Endothelial cell of umbilical vein (primary cell): Measurements from ENCODE around the gene HDAC1. TPM values are rescaled to one million over a fixed set of nuclear protein-coding genes. Genes with fewer than 3 reads are reported as not detected.
"Not testable (repeated sequence)": the region's sequence is repeated elsewhere in the genome, so short reads cannot be mapped to it uniquely, and the experiment has no call there.

Source experiments
- BruUV-seq: library from RNA; stranded (reverse); fragments of 400-500 nt; replicated peaks from 2 replicates; lab custom pipeline; 2021; lab: Mats Ljungman, UMichigan
- CTCF ChIA-PET: fragments of 300-600, 350-600 bp; sonication (Branson Sonifier 250); formaldehyde crosslinking; loops from one replicate; lab custom pipeline; 2021; ENCODE audit warnings: antibody characterized with exemption, inconsistent platforms; lab: Charles Lee
- POLR2A ChIA-PET: fragments of 300-600, 350-600 bp; sonication (Branson Sonifier 250); formaldehyde crosslinking; loops from one replicate; lab custom pipeline; 2021; ENCODE audit warnings: antibody characterized with exemption, inconsistent platforms; lab: Charles Lee
- DNase-seq: peaks from one replicate; pipeline ENCODE4 v3.0.0-alpha.2; 2011; ENCODE audit warnings: low read depth, low spot score
- FAIRE-seq: peaks from 2 replicates; lab custom pipeline; 2011; peaks lifted over from hg19 to GRCh38; lab: Jason Lieb, UNC
- H2AFZ ChIP-seq: 2 replicates; pipeline ENCODE4 v1.6.0; 2012; ENCODE audit warnings: low read depth, low read length, control low read depth, inconsistent platforms
- H3K27ac ChIP-seq: 2 replicates; pipeline ENCODE4 v1.5.1; 2011; ENCODE audit warnings: low read depth, mild to moderate bottlenecking, control low read depth, low read length, moderate library complexity; ENCODE audit not compliant: insufficient read depth
- H3K27me3 ChIP-seq, 2 experiments: 2 replicates each; pipeline versions ENCODE4 v1.6.0 to v1.6.1; 2011; ENCODE audit warnings: low read length in 2 of 2, mixed read lengths in 1 of 2; ENCODE audit not compliant: control insufficient read depth in 2 of 2, insufficient read depth in 2 of 2
- H3K36me3 ChIP-seq, 2 experiments: 2 replicates in 1 of 2; 3 replicates in 1 of 2; pipeline ENCODE4 v1.5.1; 2011; ENCODE audit warnings: low read length in 2 of 2, mild to moderate bottlenecking in 1 of 2, moderate library complexity in 1 of 2; ENCODE audit not compliant: control insufficient read depth in 2 of 2, insufficient read depth in 2 of 2; ENCODE audit errors: extremely low read depth in 1 of 2
- H3K4me1 ChIP-seq: 3 replicates; pipeline ENCODE4 v1.5.1; 2011; ENCODE audit warnings: mild to moderate bottlenecking, low read length; ENCODE audit not compliant: control insufficient read depth, insufficient read depth; ENCODE audit errors: extremely low read depth
- H3K4me2 ChIP-seq: 2 replicates; pipeline ENCODE4 v1.6.1; 2011; ENCODE audit warnings: low read length, control low read depth, mixed read lengths; ENCODE audit not compliant: insufficient read depth
- H3K4me3 ChIP-seq, 3 experiments: fragments of 200-600 bp in 1 of 3; sonication (generic), shearing (Covaris generic) in 1 of 3; replicated peaks in 1 of 3; 2 replicates each; pipeline ENCODE4 v1.5.1; 2011 to 2016; ENCODE audit warnings: control low read depth in 3 of 3, low read length in 3 of 3, mild to moderate bottlenecking in 2 of 3, inconsistent platforms in 1 of 3, low read depth in 1 of 3, moderate library complexity in 1 of 3; ENCODE audit not compliant: insufficient read depth in 1 of 3
- H3K79me2 ChIP-seq: 2 replicates; pipeline ENCODE4 v1.6.0; 2012; ENCODE audit warnings: low read length, inconsistent platforms; ENCODE audit not compliant: control insufficient read depth, insufficient read depth
- H3K9ac ChIP-seq: replicated peaks from 2 replicates; pipeline ENCODE3; 2011; ENCODE audit warnings: low read length, control low read depth; ENCODE audit not compliant: insufficient read depth; ENCODE audit errors: extremely low read depth
- H3K9me1 ChIP-seq: replicated peaks from 3 replicates; pipeline ENCODE4 v1.6.0; 2011; ENCODE audit warnings: mild to moderate bottlenecking, low read length; ENCODE audit not compliant: control insufficient read depth, insufficient read depth; ENCODE audit errors: extremely low read depth
- H3K9me3 ChIP-seq: replicated peaks from 2 replicates; pipeline ENCODE4 v1.5.1; 2012; ENCODE audit warnings: low read length, inconsistent platforms; ENCODE audit not compliant: control insufficient read depth, insufficient read depth
- H4K20me1 ChIP-seq: replicated peaks from 2 replicates; pipeline ENCODE3; 2011; ENCODE audit warnings: mild to moderate bottlenecking, low read length; ENCODE audit not compliant: control insufficient read depth, insufficient read depth; ENCODE audit errors: extremely low read depth
- CTCF ChIP-seq, 2 donors: IDR thresholded peaks; 1 replicate in 1 of 2; 2 replicates in 1 of 2; pipeline ENCODE4 v1.5.1; 2011; ENCODE audit warnings: low read length in 2 of 2, mild to moderate bottlenecking in 2 of 2, moderate library complexity in 2 of 2, control low read depth in 1 of 2, inconsistent platforms in 1 of 2, low read depth in 1 of 2; ENCODE audit not compliant: insufficient read depth in 1 of 2; ENCODE audit errors: extremely low read depth in 1 of 2
- EZH2 ChIP-seq: IDR thresholded peaks from 2 replicates; pipeline ENCODE4 v1.6.1; 2012; ENCODE audit warnings: borderline replicate concordance, low read depth, mild to moderate bottlenecking, moderate library complexity, low read length, inconsistent platforms; ENCODE audit not compliant: severe bottlenecking
- FOS ChIP-seq: IDR thresholded peaks from 2 replicates; pipeline ENCODE4 v1.6.1; 2011; ENCODE audit warnings: mild to moderate bottlenecking, low read length, moderate library complexity, borderline replicate concordance; ENCODE audit not compliant: insufficient read depth
- GATA2 ChIP-seq: IDR thresholded peaks from 2 replicates; pipeline ENCODE4 v1.7.0; 2011; ENCODE audit warnings: low read depth, mild to moderate bottlenecking, moderate library complexity, mixed read lengths, low read length; ENCODE audit not compliant: insufficient read length, insufficient read depth
- JUN ChIP-seq: IDR thresholded peaks from 2 replicates; pipeline ENCODE4 v1.6.1; 2011; ENCODE audit warnings: borderline replicate concordance, low read depth; ENCODE audit not compliant: insufficient read length, insufficient read depth
- MYC ChIP-seq: IDR thresholded peaks from one replicate; pipeline ENCODE4 v1.6.1; 2011; ENCODE audit warnings: mild to moderate bottlenecking, low read depth, low read length
- POLR2AphosphoS5 ChIP-seq: IDR thresholded peaks from 2 replicates; pipeline ENCODE4 v1.6.1; 2012; ENCODE audit warnings: low read depth, mild to moderate bottlenecking, control low read depth, low read length, moderate library complexity; ENCODE audit not compliant: insufficient read depth
- dilution Hi-C: fragments of 300-500 bp; cut with MboI; formaldehyde crosslinking; loops from one replicate; pipeline ENCODE4 v1.15.0; 2019; ENCODE audit warnings: low sequenced_read_pairs; ENCODE audit not compliant: extremely low pct_ligation_motif_present
- intact Hi-C: fragments of 100-400 bp; cut with micrococcal nuclease; formaldehyde crosslinking; loops from one replicate; pipeline ENCODE4 v1.10.0; 2022
- polyA plus RNA-seq, 4 experiments: library from polyadenylated mRNA; depleted of rRNA in 3 of 4; stranded (reverse) in 3 of 4; unstranded in 1 of 4; fragments of >200 nt; gene quantifications; 2 replicates each; pipeline versions ENCODE4 v1.2.1 to v1.2.3, GENCODE V29; 2011 to 2012; ENCODE audit warnings: missing spikeins in 1 of 4
- total RNA-seq: library from RNA; stranded (reverse); gene quantifications from 2 replicates; pipeline ENCODE4 v1.2.3, GENCODE V29; 2021

The HDAC1 gene
- total and polyA plus RNA-seq, 2 donors (not counting 3 experiments of a cell fraction or from before 2014, with no cell fraction given): 138 to 141 TPM

DNA sequence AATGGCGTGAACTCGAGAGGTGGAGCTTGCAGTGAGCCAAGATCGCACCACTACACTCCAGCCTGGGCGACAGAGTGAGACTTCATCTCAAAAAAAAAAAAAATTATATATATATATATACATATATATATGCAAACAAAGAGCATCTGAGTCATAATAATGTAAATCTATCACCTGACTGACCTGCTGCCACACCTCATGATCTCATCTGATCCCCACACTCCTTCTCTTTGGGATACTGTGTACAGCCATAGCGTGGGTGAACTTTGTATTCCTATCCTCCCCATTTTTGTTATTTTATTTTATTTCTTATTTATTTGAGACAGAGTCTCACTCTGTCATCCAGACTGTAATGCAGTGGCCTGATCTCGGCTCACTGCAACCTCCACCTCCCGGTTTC, 2.6 kb upstream of the HDAC1 start:
- ChIA-PET POLR2A (no interaction called here), CTCF (interaction anchor here (1.6 to 1.7 kb wide), 2 partner anchors 46 to 72 kb away, joined by 4 to 5 read pairs; no protein-coding TSS in a partner anchor)
- TF ChIP-seq GATA2: no peak
- TF ChIP-seq POLR2AphosphoS5: no peak
- TF ChIP-seq JUN: no peak
- FAIRE-seq: no peak
- no peaks in the 10 kb centered on the region for H3K36me3 ChIP-seq
- no peak overlapping the region for H3K4me2 ChIP-seq
- H3K4me1 ChIP-seq: peaks cover 17% of the 10 kb centered on the region
- no peaks in the 10 kb centered on the region for H3K9me3 ChIP-seq
- DNase-seq: no peak
- H3K9me1 ChIP-seq: no peaks in the 10 kb centered on the region
- BruUV-seq: no TSS peak
- no peak overlapping the region for H3K27ac ChIP-seq
- H3K4me3 ChIP-seq: no peak overlapping the region
- dilution Hi-C loops: no loop called here
- no peaks in the 10 kb centered on the region for H3K27me3 ChIP-seq
- peaks cover 11% of the 10 kb centered on the region for H3K79me2 ChIP-seq
- intact Hi-C loops: no loop called here
- H3K9ac ChIP-seq: no peak overlapping the region
- no peak overlapping the region for H2AFZ ChIP-seq
- H4K20me1 ChIP-seq: no peaks in the 10 kb centered on the region

DNA sequence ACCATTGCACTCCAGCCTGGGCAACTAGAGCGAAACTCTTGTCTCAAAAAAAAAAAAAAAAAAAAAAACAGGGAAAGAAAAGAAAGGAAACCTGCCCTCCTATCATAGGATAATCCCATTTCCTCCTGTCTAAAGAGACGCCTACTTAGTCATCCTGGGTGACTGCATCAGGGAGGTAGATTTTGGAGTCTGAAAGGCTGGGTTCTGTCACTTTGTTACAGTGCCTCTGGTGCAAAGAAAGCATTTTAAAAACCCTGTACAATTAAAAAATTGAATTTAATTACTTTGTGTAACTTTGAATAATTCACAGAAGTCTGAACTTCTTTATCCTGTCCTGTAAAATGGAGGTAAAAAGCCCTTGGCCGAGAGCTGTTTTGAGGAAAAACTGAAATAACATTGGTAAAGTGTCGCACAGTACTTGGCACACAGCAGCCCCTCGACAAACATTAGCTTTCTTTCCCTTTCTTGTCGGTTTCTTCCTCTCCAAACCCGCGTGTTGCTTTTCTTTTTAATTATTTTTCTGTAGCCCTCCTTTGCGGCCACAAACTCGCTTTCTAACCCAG, 657 bp upstream of the HDAC1 start:
- Histone ChIP-seq H3K27ac (peak overlapping the region; percentile 82), H3K4me3 (peak overlapping the region; percentile 33 to 71 (median 64)), H3K36me3 (no peaks in the 10 kb centered on the region), H3K9ac (peak overlapping the region; percentile 65), H3K4me1 (peaks cover 17% of the 10 kb centered on the region), H3K9me3 (no peaks in the 10 kb centered on the region), H2AFZ (peak overlapping the region; percentile 94), H3K9me1 (no peaks in the 10 kb centered on the region), H4K20me1 (no peaks in the 10 kb centered on the region), H3K79me2 (peaks cover 19% of the 10 kb centered on the region), H3K4me2 (peak overlapping the region; percentile 85), H3K27me3 (no peaks in the 10 kb centered on the region)
- intact Hi-C loops (loop anchor here (1.0 kb wide), 1 partner anchor 24 kb away; no protein-coding TSS in a partner anchor), dilution Hi-C loops (no loop called here)
- DNase-seq (peak; percentile 19), FAIRE-seq (no peak)
- CTCF ChIA-PET: interaction anchor here (0.5 to 1.7 kb wide), 12 partner anchors 22 to 76 kb away, joined by 3 to 11 read pairs (median 4); no protein-coding TSS in a partner anchor
- BruUV-seq: TSS peak; percentile 93
- TF ChIP-seq POLR2AphosphoS5 (no peak), GATA2 (no peak), EZH2 (no peak), FOS (peak; percentile 27), CTCF (IDR thresholded peaks at IDR 0.05; ENCODE audit: extremely low read depth in 1 of 2, insufficient read depth in 1 of 2, low read depth in 1 of 2, low read length in 2 of 2) (no peak), MYC (no peak)
- POLR2A ChIA-PET: interaction anchor here (0.6 to 1.0 kb wide), 5 partner anchors 31 to 50 kb away, joined by 3 to 6 read pairs (median 3); partner anchors contain the start of gene MARCKSL1

DNA sequence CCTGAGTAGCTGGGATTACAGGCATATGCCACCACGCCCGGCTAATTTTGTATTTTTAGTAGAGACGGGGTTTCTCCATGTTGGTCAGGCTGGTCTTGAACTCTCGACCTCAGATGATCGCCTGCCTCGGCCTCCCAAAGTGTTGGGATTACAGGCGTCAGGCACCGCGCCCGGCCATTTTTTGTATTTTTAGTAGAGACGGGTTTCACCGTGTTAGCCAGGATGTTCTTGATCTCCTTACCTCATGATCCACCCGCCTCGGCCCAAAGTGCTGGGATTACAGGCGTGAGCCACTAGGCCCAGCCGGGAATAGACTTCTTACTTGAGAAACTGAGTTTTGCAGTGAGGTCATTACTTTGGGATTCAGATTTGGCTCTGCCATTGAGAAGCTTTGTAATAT, 6.3 kb downstream of the HDAC1 start:
- H3K9me1 ChIP-seq, POLR2A ChIA-PET, H2AFZ ChIP-seq, H3K27ac ChIP-seq, H3K9me3 ChIP-seq, H3K27me3 ChIP-seq, H3K4me1 ChIP-seq, H3K9ac ChIP-seq, H4K20me1 ChIP-seq, FAIRE-seq, H3K4me3 ChIP-seq, H3K36me3 ChIP-seq, DNase-seq, CTCF ChIA-PET, dilution Hi-C loops, BruUV-seq, intact Hi-C loops, H3K4me2 ChIP-seq: not testable (repeated sequence)
- peaks cover 20% of the 10 kb centered on the region for H3K79me2 ChIP-seq
